Upper lobe of left lung (tissue), 4 donors: ENCODE measurements around the gene C4orf36.

Experiments used
- EP300 ChIP-seq, 4 donors: sonication (generic); formaldehyde crosslinking; IDR thresholded peaks; one replicate each; pipeline ENCODE4 v1.5.1; 2017; ENCODE audit warnings: antibody characterized with exemption in 4 of 4, control low read depth in 2 of 4
- POLR2A ChIP-seq, 4 donors: fragments of 450-650 bp; IDR thresholded peaks; one replicate each; pipeline ENCODE4 v1.5.1; 2016 to 2017; ENCODE audit warnings: antibody characterized with exemption in 4 of 4, mild to moderate bottlenecking in 2 of 4
- POLR2AphosphoS5 ChIP-seq, 2 donors: sonication (generic); formaldehyde crosslinking; IDR thresholded peaks; one replicate each; pipeline ENCODE4 v1.5.1; 2017; ENCODE audit warnings: antibody characterized with exemption in 2 of 2
- TF ChIP-seq, protein P1 (sequence below), 6 experiments: fragments of 450-650 bp in 4 of 6; fragments of 200-600 bp in 2 of 6; sonication (generic) in 2 of 6; IDR thresholded peaks; one replicate each; pipeline ENCODE4 v1.5.1; 2016 to 2019; ENCODE audit warnings: antibody characterized with exemption in 6 of 6

DNA sequence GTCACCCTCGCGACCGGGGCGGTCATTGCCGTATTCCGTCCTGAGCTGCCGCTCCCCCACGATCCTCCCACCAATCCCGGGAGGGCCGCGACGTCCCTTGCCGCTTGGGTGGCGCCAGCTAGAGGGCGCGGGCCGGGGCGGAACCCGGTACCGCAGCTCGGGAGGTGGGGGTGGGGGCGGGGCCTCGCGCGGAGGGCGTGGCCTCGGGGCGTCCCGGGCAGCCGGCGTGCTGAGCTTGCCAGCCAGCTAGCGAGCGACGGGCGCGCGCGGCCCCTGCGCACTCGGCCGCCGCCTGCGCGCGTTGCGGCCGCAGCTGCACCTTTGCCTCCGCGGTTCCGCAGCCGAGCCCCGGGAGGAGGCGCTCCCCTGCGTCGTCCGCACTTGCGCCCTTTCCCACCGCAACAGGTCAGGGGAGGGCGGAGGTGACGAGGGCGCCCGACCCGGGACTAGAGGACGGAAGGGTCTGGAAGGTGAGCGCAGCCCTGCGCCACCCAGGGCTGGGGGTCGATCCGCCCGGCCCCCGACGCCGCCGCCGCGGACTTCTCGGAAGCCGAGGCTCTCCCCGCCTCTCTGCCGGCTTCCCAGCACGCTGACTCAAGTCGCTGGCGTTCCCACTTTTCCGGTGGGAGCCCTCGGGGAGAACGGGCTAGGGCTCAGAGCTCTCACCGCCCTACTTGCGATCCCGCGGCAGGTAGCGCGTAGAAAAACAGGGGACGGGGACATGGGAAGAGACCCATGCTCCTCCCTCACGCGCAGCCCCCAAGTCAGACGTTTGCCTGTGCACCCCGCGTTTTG is 42.7 kb upstream of the C4orf36 start, which contains the start of gene AFF1:
- TF ChIP-seq, protein P1, sequence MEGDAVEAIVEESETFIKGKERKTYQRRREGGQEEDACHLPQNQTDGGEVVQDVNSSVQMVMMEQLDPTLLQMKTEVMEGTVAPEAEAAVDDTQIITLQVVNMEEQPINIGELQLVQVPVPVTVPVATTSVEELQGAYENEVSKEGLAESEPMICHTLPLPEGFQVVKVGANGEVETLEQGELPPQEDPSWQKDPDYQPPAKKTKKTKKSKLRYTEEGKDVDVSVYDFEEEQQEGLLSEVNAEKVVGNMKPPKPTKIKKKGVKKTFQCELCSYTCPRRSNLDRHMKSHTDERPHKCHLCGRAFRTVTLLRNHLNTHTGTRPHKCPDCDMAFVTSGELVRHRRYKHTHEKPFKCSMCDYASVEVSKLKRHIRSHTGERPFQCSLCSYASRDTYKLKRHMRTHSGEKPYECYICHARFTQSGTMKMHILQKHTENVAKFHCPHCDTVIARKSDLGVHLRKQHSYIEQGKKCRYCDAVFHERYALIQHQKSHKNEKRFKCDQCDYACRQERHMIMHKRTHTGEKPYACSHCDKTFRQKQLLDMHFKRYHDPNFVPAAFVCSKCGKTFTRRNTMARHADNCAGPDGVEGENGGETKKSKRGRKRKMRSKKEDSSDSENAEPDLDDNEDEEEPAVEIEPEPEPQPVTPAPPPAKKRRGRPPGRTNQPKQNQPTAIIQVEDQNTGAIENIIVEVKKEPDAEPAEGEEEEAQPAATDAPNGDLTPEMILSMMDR (IDR thresholded peaks at IDR 0.05) = peak; percentile 45 to 78 (median 66)
- TF ChIP-seq POLR2A (IDR thresholded peaks at IDR 0.05) (peak in 3 of 4 donors; percentile 89 to 97 (median 94)), POLR2AphosphoS5 (IDR thresholded peaks at IDR 0.05) (peak; percentile 70 to 87), EP300 (IDR thresholded peaks at IDR 0.05) (peak in 2 of 4 donors; percentile 15 to 34)
